Activated CD8-positive, alpha-beta T cell treated with anti-CD3 and anti-CD28 coated beads for 36 hours (primary cell): ENCODE data around the gene E2F2. TPM values are rescaled to one million over a fixed set of nuclear protein-coding genes. Genes with fewer than 3 reads are reported as not detected.

Source experiments
- ATAC-seq: fragments of 200-7000 bp; cut with Tn5 transposase; one replicate; pipeline ENCODE4 v1.10.0; 2021; ENCODE audit warnings: mild to moderate bottlenecking, moderate library complexity
- CTCF ChIA-PET: fragments of 350-600 bp; sonication (Branson Sonifier 250); formaldehyde crosslinking; loops from one replicate; lab custom pipeline; 2021; ENCODE audit warnings: antibody characterized with exemption; lab: Charles Lee
- POLR2A ChIA-PET: fragments of 350-600 bp; sonication (Branson Sonifier 250); formaldehyde crosslinking; loops from one replicate; lab custom pipeline; 2021; ENCODE audit warnings: antibody characterized with exemption; lab: Charles Lee
- DNase-seq: peaks from one replicate; pipeline ENCODE4 v3.0.0-alpha.2; 2020
- H3K27ac Mint-ChIP-seq: one replicate; pipeline ENCODE4 v1.8.0; 2021; ENCODE audit warnings: mild to moderate bottlenecking, mixed read lengths
- H3K27me3 Mint-ChIP-seq: one replicate; pipeline ENCODE4 v1.8.0; 2021; ENCODE audit warnings: mixed read lengths
- H3K36me3 Mint-ChIP-seq: one replicate; pipeline ENCODE4 v1.8.0; 2021; ENCODE audit warnings: low read depth, mixed read lengths
- H3K4me1 Mint-ChIP-seq: one replicate; pipeline ENCODE4 v1.8.0; 2021; ENCODE audit warnings: low read depth, mixed read lengths
- H3K4me3 Mint-ChIP-seq: one replicate; pipeline ENCODE4 v1.8.0; 2021; ENCODE audit warnings: mild to moderate bottlenecking, moderate library complexity, mixed read lengths
- H3K9me3 Mint-ChIP-seq: one replicate; pipeline ENCODE4 v1.8.0; 2021; ENCODE audit warnings: mixed read lengths
- CTCF ChIP-seq: fragments of 200-600 bp; IDR thresholded peaks from one replicate; pipeline ENCODE4 v1.8.0; 2022; ENCODE audit warnings: antibody characterized with exemption, mild to moderate bottlenecking
- intact Hi-C: fragments of 100-400 bp; cut with micrococcal nuclease; formaldehyde crosslinking; loops from one replicate; pipeline ENCODE4 v1.10.0; 2022
- total RNA-seq, 2 experiments: library from RNA; stranded (reverse); gene quantifications; one replicate each; pipeline ENCODE4 v1.2.3, GENCODE V29; 2021

E2F2 gene
- total RNA-seq, 2 experiments from 2014 or later = 23.7 to 25.3 TPM

- ChIA-PET POLR2A (interaction anchor here (0.6 to 0.8 kb wide), 2 partner anchors 9 to 134 kb away, joined by 3 read pairs; no protein-coding TSS in a partner anchor), CTCF (interaction anchor here (1.0 kb wide), 1 partner anchor 22 kb away, joined by 3 read pairs; no protein-coding TSS in a partner anchor)
- H3K4me3 Mint-ChIP-seq = no peak overlapping the region
- DNase-seq = no peak
- H3K27me3 Mint-ChIP-seq = peaks cover 2% of the 10 kb centered on the region
- H3K36me3 Mint-ChIP-seq = no peaks in the 10 kb centered on the region
- ATAC-seq = no peak
- H3K9me3 Mint-ChIP-seq = no peaks in the 10 kb centered on the region
- no peak overlapping the region for H3K27ac Mint-ChIP-seq
- intact Hi-C loops = no loop called here
- no peak for TF ChIP-seq CTCF
- H3K4me1 Mint-ChIP-seq = no peaks in the 10 kb centered on the region
Measured at GRCh38 chr1:23475134-23475628, 55.9 kb downstream of the E2F2 start.

GRCh38 chr1:23473037-23473800 is 57.8 kb downstream of the E2F2 start:
- intact Hi-C loops = no loop called here
- CTCF ChIA-PET = interaction anchor here (1.6 kb wide), 1 partner anchor 66 kb away, joined by 5 read pairs; no protein-coding TSS in a partner anchor
- no peaks in the 10 kb centered on the region for H3K4me1 Mint-ChIP-seq
- ATAC-seq (no peak), DNase-seq (no peak)
- H3K9me3 Mint-ChIP-seq = no peaks in the 10 kb centered on the region
- no peak overlapping the region for H3K27ac Mint-ChIP-seq
- TF ChIP-seq CTCF = no peak
- H3K27me3 Mint-ChIP-seq = peaks cover 2% of the 10 kb centered on the region
- H3K36me3 Mint-ChIP-seq = no peaks in the 10 kb centered on the region
- POLR2A ChIA-PET = interaction anchor here (0.7 kb wide), 1 partner anchor 36 kb away, joined by 3 read pairs; no protein-coding TSS in a partner anchor
- H3K4me3 Mint-ChIP-seq = no peak overlapping the region

- no peak overlapping the region for H3K4me3 Mint-ChIP-seq
- DNase-seq = no peak
- no peak overlapping the region for H3K27ac Mint-ChIP-seq
- intact Hi-C loops = no loop called here
- CTCF ChIA-PET = interaction anchor here (1.6 kb wide), 1 partner anchor 67 kb away, joined by 5 read pairs; no protein-coding TSS in a partner anchor
- no peaks in the 10 kb centered on the region for H3K9me3 Mint-ChIP-seq
- H3K27me3 Mint-ChIP-seq = peaks cover 2% of the 10 kb centered on the region
- TF ChIP-seq CTCF = no peak
- H3K36me3 Mint-ChIP-seq = no peaks in the 10 kb centered on the region
- H3K4me1 Mint-ChIP-seq = no peaks in the 10 kb centered on the region
- POLR2A ChIA-PET = no interaction called here
- no peak for ATAC-seq
Measured at GRCh38 chr1:23472351-23473036, 58.5 kb downstream of the E2F2 start.

GRCh38 chr1:23471473-23472075 is 59.5 kb downstream of the E2F2 start:
- no peaks in the 10 kb centered on the region for H3K36me3 Mint-ChIP-seq
- DNase-seq (no peak), ATAC-seq (no peak)
- H3K9me3 Mint-ChIP-seq = no peaks in the 10 kb centered on the region
- no peak overlapping the region for H3K4me3 Mint-ChIP-seq
- no peak overlapping the region for H3K27ac Mint-ChIP-seq
- no peaks in the 10 kb centered on the region for H3K4me1 Mint-ChIP-seq
- TF ChIP-seq CTCF = no peak
- ChIA-PET CTCF (interaction anchor here (1.6 kb wide), 1 partner anchor 68 kb away, joined by 5 read pairs; no protein-coding TSS in a partner anchor), POLR2A (no interaction called here)
- intact Hi-C loops = no loop called here
- no peaks in the 10 kb centered on the region for H3K27me3 Mint-ChIP-seq
